Transverse colon (tissue), 4 donors: ENCODE data around the gene RFX1.

Experiments
- POLR2AphosphoS5 ChIP-seq, 3 donors: sonication (generic); formaldehyde crosslinking; IDR thresholded peaks; one replicate each; pipeline ENCODE4 v1.6.1; 2016; ENCODE audit warnings: antibody characterized with exemption in 3 of 3
- TF ChIP-seq, protein P1 (sequence below), 5 experiments: fragments of 200-600 bp in 3 of 5; fragments of 450-650 bp in 2 of 5; sonication (generic) in 3 of 5; IDR thresholded peaks; 1 replicate in 2 of 5; 2 replicates in 3 of 5; pipeline ENCODE4 v1.5.1; 2016 to 2017; ENCODE audit warnings: antibody characterized with exemption in 5 of 5, inconsistent platforms in 3 of 5, mild to moderate bottlenecking in 2 of 5, moderate library complexity in 1 of 5

DNA sequence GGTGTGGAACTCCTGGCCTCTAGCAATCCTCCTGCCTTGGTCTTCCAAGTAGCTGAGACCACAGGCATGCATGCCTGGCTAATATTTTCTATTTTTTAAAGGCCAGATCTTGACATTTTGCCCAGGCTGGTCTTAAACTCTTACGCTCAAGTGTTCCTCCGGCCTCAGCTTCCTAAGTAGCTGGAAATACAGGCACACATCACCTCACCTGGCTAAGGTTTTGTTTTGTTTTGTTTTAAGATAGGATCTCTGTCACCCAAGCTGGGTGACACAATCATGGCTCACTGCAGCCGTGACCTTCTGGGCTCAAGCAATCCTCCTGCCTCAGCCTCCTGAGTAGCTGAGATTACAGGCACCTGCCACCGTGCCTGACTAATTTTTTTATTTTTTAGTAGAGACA, 16.3 kb upstream of the RFX1 start:
- no peak for TF ChIP-seq POLR2AphosphoS5 (IDR thresholded peaks at IDR 0.05)
- TF ChIP-seq, protein P1, sequence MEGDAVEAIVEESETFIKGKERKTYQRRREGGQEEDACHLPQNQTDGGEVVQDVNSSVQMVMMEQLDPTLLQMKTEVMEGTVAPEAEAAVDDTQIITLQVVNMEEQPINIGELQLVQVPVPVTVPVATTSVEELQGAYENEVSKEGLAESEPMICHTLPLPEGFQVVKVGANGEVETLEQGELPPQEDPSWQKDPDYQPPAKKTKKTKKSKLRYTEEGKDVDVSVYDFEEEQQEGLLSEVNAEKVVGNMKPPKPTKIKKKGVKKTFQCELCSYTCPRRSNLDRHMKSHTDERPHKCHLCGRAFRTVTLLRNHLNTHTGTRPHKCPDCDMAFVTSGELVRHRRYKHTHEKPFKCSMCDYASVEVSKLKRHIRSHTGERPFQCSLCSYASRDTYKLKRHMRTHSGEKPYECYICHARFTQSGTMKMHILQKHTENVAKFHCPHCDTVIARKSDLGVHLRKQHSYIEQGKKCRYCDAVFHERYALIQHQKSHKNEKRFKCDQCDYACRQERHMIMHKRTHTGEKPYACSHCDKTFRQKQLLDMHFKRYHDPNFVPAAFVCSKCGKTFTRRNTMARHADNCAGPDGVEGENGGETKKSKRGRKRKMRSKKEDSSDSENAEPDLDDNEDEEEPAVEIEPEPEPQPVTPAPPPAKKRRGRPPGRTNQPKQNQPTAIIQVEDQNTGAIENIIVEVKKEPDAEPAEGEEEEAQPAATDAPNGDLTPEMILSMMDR (IDR thresholded peaks at IDR 0.05) = no peak
